PC-9 (cell line): ENCODE results near the gene SPR. TPM values are rescaled to one million over a fixed set of nuclear protein-coding genes. Genes with fewer than 3 reads are reported as not detected.

Source experiments
- BruUV-seq: library from RNA; stranded (reverse); fragments of 400-500 nt; replicated peaks from 2 replicates; lab custom pipeline; 2021; lab: Mats Ljungman, UMichigan
- CTCF ChIA-PET: fragments of 300-600 bp; sonication (Branson Sonifier 250); formaldehyde crosslinking; loops from one replicate; lab custom pipeline; 2022; ENCODE audit warnings: antibody characterized with exemption; lab: Charles Lee
- POLR2A ChIA-PET: fragments of 300-600 bp; sonication (Branson Sonifier 250); formaldehyde crosslinking; loops from one replicate; lab custom pipeline; 2022; ENCODE audit warnings: antibody characterized with exemption; ENCODE audit not compliant: unreplicated experiment; lab: Charles Lee
- DNase-seq, 2 experiments: peaks; one replicate each; pipeline versions ENCODE4 v3.0.0 to v3.0.0-alpha.2; 2015 to 2022; ENCODE audit warnings: mixed read lengths in 1 of 2
- H2AFZ ChIP-seq: fragments of 200-600 bp; sonication (generic); 2 replicates; pipeline ENCODE4 v1.8.1; 2017; ENCODE audit warnings: antibody characterized with exemption
- H3F3A ChIP-seq: fragments of 200-600 bp; sonication (generic); 2 replicates; pipeline ENCODE4 v1.8.1; 2017; ENCODE audit warnings: antibody characterized with exemption, mild to moderate bottlenecking, low read depth; ENCODE audit not compliant: insufficient read depth
- H3K27ac ChIP-seq: fragments of 200-600 bp; sonication (generic); 2 replicates; pipeline ENCODE4 v1.6.1; 2016; ENCODE audit warnings: mixed run types
- H3K27me3 ChIP-seq: fragments of 200-600 bp; sonication (generic); 2 replicates; pipeline ENCODE4 v1.6.1; 2016; ENCODE audit warnings: low read depth, mixed run types; ENCODE audit not compliant: insufficient read depth
- H3K36me3 ChIP-seq: fragments of 200-600 bp; sonication (generic); 2 replicates; pipeline ENCODE4 v1.6.1; 2016; ENCODE audit warnings: low read depth, mixed run types
- H3K4me1 ChIP-seq: fragments of 200-600 bp; sonication (generic); replicated peaks from 2 replicates; pipeline ENCODE4 v1.6.1; 2016; ENCODE audit warnings: mixed run types; ENCODE audit not compliant: insufficient read depth
- H3K4me2 ChIP-seq: fragments of 200-600 bp; sonication (generic); 2 replicates; pipeline ENCODE4 v1.6.1; 2017; ENCODE audit warnings: mixed run types
- H3K4me3 ChIP-seq: fragments of 200-600 bp; sonication (generic); 2 replicates; pipeline ENCODE4 v1.6.1; 2016; ENCODE audit warnings: mixed run types
- H3K79me2 ChIP-seq: fragments of 200-600 bp; sonication (generic); 2 replicates; pipeline ENCODE4 v1.6.1; 2017; ENCODE audit warnings: low read depth, mixed run types
- H3K9me2 ChIP-seq: fragments of 200-600 bp; sonication (generic); 2 replicates; pipeline ENCODE4 v1.8.1; 2017; ENCODE audit warnings: mild to moderate bottlenecking; ENCODE audit not compliant: insufficient read depth
- H3K9me3 ChIP-seq: fragments of 200-600 bp; sonication (generic); 2 replicates; pipeline ENCODE4 v1.8.1; 2016; ENCODE audit warnings: low read depth; ENCODE audit not compliant: insufficient read depth
- H4K20me1 ChIP-seq: fragments of 200-600 bp; sonication (generic); 2 replicates; pipeline ENCODE4 v1.8.1; 2017; ENCODE audit not compliant: insufficient read depth
- EZH2 ChIP-seq: fragments of 200-600 bp; sonication (generic); IDR thresholded peaks from 2 replicates; pipeline ENCODE4 v1.8.0; 2017; ENCODE audit warnings: antibody characterized with exemption, low read depth
- intact Hi-C: fragments of 100-400 bp; cut with micrococcal nuclease; formaldehyde crosslinking; loops from one replicate; pipeline ENCODE4 v1.10.0; 2022; ENCODE audit not compliant: unreplicated experiment
- total RNA-seq: library from RNA; stranded (reverse); gene quantifications from 2 replicates; pipeline ENCODE4 v1.2.3, GENCODE V29; 2021
- TF ChIP-seq, protein P1 (sequence below): fragments of 200-600 bp; sonication (generic); conservative IDR thresholded peaks from 2 replicates; pipeline ENCODE4 v1.6.1; 2017; ENCODE audit warnings: mixed run types, antibody characterized with exemption, mild to moderate bottlenecking, moderate library complexity

Gene SPR
- total RNA-seq, 1 experiment from 2014 or later = 33.6 TPM

DNA sequence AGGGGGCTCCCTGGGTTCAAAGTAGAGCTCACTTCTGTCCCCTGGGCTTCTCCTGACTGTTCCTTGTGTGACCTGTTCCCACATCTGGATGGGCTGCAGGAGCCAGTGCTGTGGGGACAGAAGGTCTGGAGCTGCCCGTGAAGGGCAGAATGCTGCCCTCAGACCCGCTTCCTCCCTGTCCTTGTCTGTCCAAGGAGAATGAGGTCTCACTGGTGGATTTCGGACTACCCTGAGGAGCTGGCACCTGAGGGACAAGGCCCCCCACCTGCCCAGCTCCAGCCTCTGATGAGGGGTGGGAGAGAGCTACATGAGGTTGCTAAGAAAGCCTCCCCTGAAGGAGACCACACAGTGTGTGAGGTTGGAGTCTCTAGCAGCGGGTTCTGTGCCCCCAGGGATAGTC lies 45.6 kb downstream of the SPR start:
- H3K4me1 ChIP-seq = no peaks in the 10 kb centered on the region
- no peaks in the 10 kb centered on the region for H3K9me2 ChIP-seq
- no peaks in the 10 kb centered on the region for H3K79me2 ChIP-seq
- H4K20me1 ChIP-seq = no peaks in the 10 kb centered on the region
- H3K36me3 ChIP-seq = no peaks in the 10 kb centered on the region
- H3K4me3 ChIP-seq = no peak overlapping the region
- no peak overlapping the region for H3K27ac ChIP-seq
- H2AFZ ChIP-seq = no peak overlapping the region
- H3K4me2 ChIP-seq = no peak overlapping the region
- H3K9me3 ChIP-seq = no peaks in the 10 kb centered on the region
- no TSS peak for BruUV-seq
- no peak for TF ChIP-seq EZH2
- TF ChIP-seq, protein P1, sequence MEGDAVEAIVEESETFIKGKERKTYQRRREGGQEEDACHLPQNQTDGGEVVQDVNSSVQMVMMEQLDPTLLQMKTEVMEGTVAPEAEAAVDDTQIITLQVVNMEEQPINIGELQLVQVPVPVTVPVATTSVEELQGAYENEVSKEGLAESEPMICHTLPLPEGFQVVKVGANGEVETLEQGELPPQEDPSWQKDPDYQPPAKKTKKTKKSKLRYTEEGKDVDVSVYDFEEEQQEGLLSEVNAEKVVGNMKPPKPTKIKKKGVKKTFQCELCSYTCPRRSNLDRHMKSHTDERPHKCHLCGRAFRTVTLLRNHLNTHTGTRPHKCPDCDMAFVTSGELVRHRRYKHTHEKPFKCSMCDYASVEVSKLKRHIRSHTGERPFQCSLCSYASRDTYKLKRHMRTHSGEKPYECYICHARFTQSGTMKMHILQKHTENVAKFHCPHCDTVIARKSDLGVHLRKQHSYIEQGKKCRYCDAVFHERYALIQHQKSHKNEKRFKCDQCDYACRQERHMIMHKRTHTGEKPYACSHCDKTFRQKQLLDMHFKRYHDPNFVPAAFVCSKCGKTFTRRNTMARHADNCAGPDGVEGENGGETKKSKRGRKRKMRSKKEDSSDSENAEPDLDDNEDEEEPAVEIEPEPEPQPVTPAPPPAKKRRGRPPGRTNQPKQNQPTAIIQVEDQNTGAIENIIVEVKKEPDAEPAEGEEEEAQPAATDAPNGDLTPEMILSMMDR = no peak
- CTCF ChIA-PET = interaction anchor here (0.5 to 0.6 kb wide), 2 partner anchors 223 to 1213 kb away, joined by 3 to 11 read pairs; no protein-coding TSS in a partner anchor
- DNase-seq = no peak
- no peaks in the 10 kb centered on the region for H3F3A ChIP-seq
- peaks cover 46% of the 10 kb centered on the region for H3K27me3 ChIP-seq
- intact Hi-C loops = no loop called here
- POLR2A ChIA-PET = no interaction called here

DNA sequence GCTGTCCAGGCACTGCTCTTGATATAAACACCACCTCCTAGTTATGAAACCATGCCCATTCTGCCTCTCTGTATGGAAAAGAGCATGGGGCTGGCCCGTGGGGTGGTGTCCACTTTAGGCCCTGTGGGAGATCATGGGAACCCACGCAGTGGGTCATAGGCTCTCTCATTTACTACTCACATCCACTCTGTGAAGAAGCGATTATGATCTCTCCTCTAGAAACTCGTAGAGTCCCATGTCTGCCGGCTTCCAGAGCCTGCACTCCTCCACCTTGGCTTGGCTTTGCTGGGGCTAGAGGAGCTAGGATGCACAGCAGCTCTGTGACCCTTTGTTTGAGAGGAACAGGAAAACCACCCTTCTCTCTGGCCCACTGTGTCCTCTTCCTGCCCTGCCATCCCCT lies 46.0 kb downstream of the SPR start:
- Histone ChIP-seq H3K27ac (no peak overlapping the region), H2AFZ (no peak overlapping the region), H3K79me2 (no peaks in the 10 kb centered on the region), H3K27me3 (peaks cover 42% of the 10 kb centered on the region), H3K36me3 (no peaks in the 10 kb centered on the region), H3K4me2 (no peak overlapping the region), H4K20me1 (no peaks in the 10 kb centered on the region), H3K4me3 (no peak overlapping the region), H3K4me1 (no peaks in the 10 kb centered on the region), H3K9me3 (no peaks in the 10 kb centered on the region), H3K9me2 (no peaks in the 10 kb centered on the region), H3F3A (no peaks in the 10 kb centered on the region)
- intact Hi-C loops = no loop called here
- BruUV-seq = no TSS peak
- CTCF ChIA-PET = interaction anchor here (0.6 kb wide), 1 partner anchor 223 kb away, joined by 11 read pairs; no protein-coding TSS in a partner anchor
- POLR2A ChIA-PET = no interaction called here
- no peak for DNase-seq
- no peak for TF ChIP-seq EZH2
- TF ChIP-seq, protein P1 = no peak

DNA sequence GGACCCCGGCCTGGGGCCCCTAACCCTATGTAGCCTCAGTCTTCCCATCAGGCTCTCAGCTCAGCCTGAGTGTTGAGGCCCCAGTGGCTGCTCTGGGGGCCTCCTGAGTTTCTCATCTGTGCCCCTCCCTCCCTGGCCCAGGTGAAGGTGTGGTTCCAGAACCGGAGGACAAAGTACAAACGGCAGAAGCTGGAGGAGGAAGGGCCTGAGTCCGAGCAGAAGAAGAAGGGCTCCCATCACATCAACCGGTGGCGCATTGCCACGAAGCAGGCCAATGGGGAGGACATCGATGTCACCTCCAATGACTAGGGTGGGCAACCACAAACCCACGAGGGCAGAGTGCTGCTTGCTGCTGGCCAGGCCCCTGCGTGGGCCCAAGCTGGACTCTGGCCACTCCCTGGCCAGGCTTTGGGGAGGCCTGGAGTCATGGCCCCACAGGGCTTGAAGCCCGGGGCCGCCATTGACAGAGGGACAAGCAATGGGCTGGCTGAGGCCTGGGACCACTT lies 46.5 kb downstream of the SPR start:
- BruUV-seq = no TSS peak
- H3F3A ChIP-seq = no peaks in the 10 kb centered on the region
- no peak for DNase-seq
- intact Hi-C loops = no loop called here
- no peaks in the 10 kb centered on the region for H3K79me2 ChIP-seq
- H3K4me2 ChIP-seq = no peak overlapping the region
- ChIA-PET POLR2A (no interaction called here), CTCF (no interaction called here)
- H3K27me3 ChIP-seq = peaks cover 37% of the 10 kb centered on the region
- no peaks in the 10 kb centered on the region for H3K9me3 ChIP-seq
- H2AFZ ChIP-seq = no peak overlapping the region
- no peak overlapping the region for H3K4me3 ChIP-seq
- no peaks in the 10 kb centered on the region for H3K36me3 ChIP-seq
- no peaks in the 10 kb centered on the region for H3K9me2 ChIP-seq
- H4K20me1 ChIP-seq = no peaks in the 10 kb centered on the region
- no peak for TF ChIP-seq EZH2
- TF ChIP-seq, protein P1 = no peak
- H3K4me1 ChIP-seq = no peaks in the 10 kb centered on the region
- H3K27ac ChIP-seq = no peak overlapping the region
